ENCODE results near the gene SPECC1L. TPM values are rescaled to one million over a fixed set of nuclear protein-coding genes. Genes with fewer than 3 reads are reported as not detected.

The SPECC1L gene
- total and polyA plus RNA-seq, 10 of the 15 experiments (the other 5 are each of a cell fraction or from before 2014, with no cell fraction given), result 1.9 to 40.6 (median 19.1) TPM

DNA sequence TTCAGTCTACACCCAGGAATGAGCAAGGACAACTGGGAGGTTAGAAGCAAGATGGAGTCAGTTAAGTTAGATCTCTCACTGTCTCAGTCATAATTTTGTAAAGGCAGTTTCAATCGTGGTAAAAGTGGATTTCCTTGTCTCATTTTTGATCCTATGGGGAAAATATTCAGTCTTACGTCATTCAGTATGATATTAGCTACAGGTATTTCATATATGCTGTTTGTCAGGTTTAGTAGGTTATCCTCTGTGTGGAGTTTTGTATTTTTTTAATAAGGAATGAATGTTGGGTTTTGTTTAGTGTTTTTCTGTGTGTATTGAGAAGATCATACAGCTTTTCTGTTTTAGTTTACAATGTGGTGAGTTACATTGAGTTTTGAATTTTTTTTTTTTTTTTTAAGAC is 11.8 kb downstream of the SPECC1L start:
- Histone ChIP-seq H3K4me1 (ENCODE audit: control insufficient read depth, insufficient read depth, low read length) (peaks cover 10% of the 10 kb centered on the region), H3K9ac (ENCODE audit: control insufficient read depth, insufficient read depth, low read length) (no peak overlapping the region), H3K36me3 (ENCODE audit: control insufficient read depth in 2 of 2, insufficient read depth in 2 of 2, low read length in 1 of 2) (no peaks in the 10 kb centered on the region), H3K9me3 (replicated peaks; ENCODE audit: control insufficient read depth, insufficient read depth, low read length) (no peaks in the 10 kb centered on the region), H3K27me3 (replicated peaks in 1 of 2; ENCODE audit: control insufficient read depth in 2 of 2, insufficient read depth in 2 of 2, low read length in 1 of 2) (no peaks in the 10 kb centered on the region), H3K27ac (ENCODE audit: control insufficient read depth, insufficient read depth) (no peak overlapping the region), H4K20me1 (ENCODE audit: control insufficient read depth, insufficient read depth) (no peaks in the 10 kb centered on the region), H3K4me2 (ENCODE audit: control insufficient read depth, insufficient read depth) (no peak overlapping the region), H3K79me2 (ENCODE audit: control insufficient read depth, insufficient read depth, low read length) (peaks cover 37% of the 10 kb centered on the region), H2AFZ (ENCODE audit: control insufficient read depth, low read depth, low read length) (no peak overlapping the region), H3K4me3 (no peak overlapping the region)
- in situ Hi-C loops (cut with MboI), result no loop called here
- DNase-seq (ENCODE audit: low read depth, low spot score) (no peak), ATAC-seq (no peak), FAIRE-seq (no peak)
- ChIA-PET POLR2A (interaction anchor here (0.6 kb wide), 1 partner anchor 273 kb away, joined by 5 read pairs; no protein-coding TSS in a partner anchor), SMC1A (ENCODE audit: uncharacterized antibody, unreplicated experiment) (interaction anchor here (1.2 to 4.2 kb wide), 2 partner anchors 9 to 20 kb away, joined by 3 to 21 read pairs; no protein-coding TSS in a partner anchor), RAD21 (ENCODE audit: unreplicated experiment) (no interaction called here), CTCF (interaction anchor here (0.6 kb wide), 1 partner anchor 242 kb away, joined by 3 read pairs; no protein-coding TSS in a partner anchor)
- no peak for TF ChIP-seq PAX5 (IDR thresholded peaks at IDR 0.05; ENCODE audit: borderline replicate concordance, low read depth, low read length)
- BruUV-seq (replicated peaks), result no TSS peak
- WGBS (ENCODE audit: insufficient coverage, insufficient replicate concordance, low lambda C conversion rate, missing lambda C conversion rate), result 57% methylated on average over 2 of the region's 2 CpGs
- intact Hi-C loops (cut with micrococcal nuclease; ENCODE audit: unreplicated experiment), result no loop called here

DNA sequence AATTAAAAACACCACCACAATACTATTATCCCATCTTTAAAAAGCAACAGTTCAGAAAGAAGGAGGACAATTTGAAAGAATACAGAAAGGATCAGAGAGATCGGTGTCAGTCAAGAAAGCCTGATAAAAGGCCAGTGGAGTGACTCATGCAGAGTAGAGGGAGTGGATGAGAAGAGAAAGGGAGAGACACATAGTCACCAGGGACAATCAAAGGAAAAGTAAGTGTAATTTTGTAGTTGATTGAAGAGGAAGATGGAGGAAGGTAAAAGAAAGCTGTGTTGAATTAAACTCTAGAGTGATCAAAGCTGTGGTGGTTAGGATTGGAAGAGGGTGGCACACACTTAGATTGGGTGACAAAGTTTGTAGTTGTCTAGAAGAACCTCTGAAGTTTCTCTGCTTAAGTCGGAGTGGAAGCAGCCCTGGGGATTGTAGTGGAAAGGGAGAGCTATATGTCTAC is 14.1 kb downstream of the SPECC1L start:
- TF ChIP-seq BMI1 (IDR thresholded peaks at IDR 0.05; ENCODE audit: borderline replicate concordance) (no peak), PKNOX1 (IDR thresholded peaks at IDR 0.05) (peak; percentile 23; the same call in 1 of the 2 replicates), NRF1 (conservative IDR thresholded peaks at IDR 0.05; ENCODE audit: low read depth, low read length) (no peak)
- ChIA-PET CTCF (interaction anchor here (0.6 to 1.7 kb wide), 4 partner anchors 11 to 186 kb away, joined by 3 to 5 read pairs (median 3); no protein-coding TSS in a partner anchor), SMC1A (ENCODE audit: uncharacterized antibody, unreplicated experiment) (interaction anchor here (1.6 to 4.2 kb wide), 2 partner anchors 12 to 219 kb away, joined by 5 to 21 read pairs; no protein-coding TSS in a partner anchor), POLR2A (interaction anchor here (0.6 to 1.3 kb wide), 2 partner anchors 12 to 17 kb away, joined by 3 to 6 read pairs; no protein-coding TSS in a partner anchor), RAD21 (ENCODE audit: unreplicated experiment) (interaction anchor here (0.8 to 1.7 kb wide), 2 partner anchors 13 to 238 kb away, joined by 3 to 7 read pairs; no protein-coding TSS in a partner anchor)
- Histone ChIP-seq H3K9ac (ENCODE audit: control insufficient read depth, insufficient read depth, low read length) (no peak overlapping the region), H3K27me3 (replicated peaks in 1 of 2; ENCODE audit: control insufficient read depth in 2 of 2, insufficient read depth in 2 of 2, low read length in 1 of 2) (no peaks in the 10 kb centered on the region), H2AFZ (ENCODE audit: control insufficient read depth, low read depth, low read length) (0 out of 2 replicates have a peak overlapping the region, but pooled peaks have one; percentile 7), H3K9me3 (replicated peaks; ENCODE audit: control insufficient read depth, insufficient read depth, low read length) (no peaks in the 10 kb centered on the region), H3K4me2 (ENCODE audit: control insufficient read depth, insufficient read depth) (peak overlapping the region; percentile 42), H3K27ac (ENCODE audit: control insufficient read depth, insufficient read depth) (0 out of 2 replicates have a peak overlapping the region, but pooled peaks have one; percentile 10), H3K4me3 (no peak overlapping the region), H4K20me1 (ENCODE audit: control insufficient read depth, insufficient read depth) (no peaks in the 10 kb centered on the region), H3K4me1 (ENCODE audit: control insufficient read depth, insufficient read depth, low read length) (peaks cover 15% of the 10 kb centered on the region), H3K79me2 (ENCODE audit: control insufficient read depth, insufficient read depth, low read length) (peaks cover 36% of the 10 kb centered on the region), H3K36me3 (ENCODE audit: control insufficient read depth in 2 of 2, insufficient read depth in 2 of 2, low read length in 1 of 2) (no peaks in the 10 kb centered on the region)
- 54% methylated on average over 2 of the region's 2 CpGs for WGBS (ENCODE audit: insufficient coverage, insufficient replicate concordance, low lambda C conversion rate, missing lambda C conversion rate)
- FAIRE-seq (no peak), ATAC-seq (peak; percentile 65), DNase-seq (ENCODE audit: low read depth, low spot score) (no peak)
- intact Hi-C loops (cut with micrococcal nuclease; ENCODE audit: unreplicated experiment) (no loop called here), in situ Hi-C loops (cut with MboI) (no loop called here)
- no TSS peak for BruUV-seq (replicated peaks)
